Nephron progenitor cell (in vitro differentiated cells): ENCODE data around the gene ULBP2.
"Not testable (repeated sequence)": the region's sequence is repeated elsewhere in the genome, so short reads cannot be mapped to it uniquely, and the experiment has no call there.

Experiments used
- DNase-seq: peaks from one replicate; pipeline ENCODE4 v3.0.0; 2021
- H3K27ac Mint-ChIP-seq: 2 replicates; pipeline ENCODE4 v1.8.0; 2021; ENCODE audit warnings: mild to moderate bottlenecking, moderate library complexity, mixed read lengths
- H3K27me3 Mint-ChIP-seq: 2 replicates; pipeline ENCODE4 v1.8.0; 2021; ENCODE audit warnings: mild to moderate bottlenecking, low read depth, mixed read lengths; ENCODE audit not compliant: poor library complexity
- H3K36me3 Mint-ChIP-seq: 2 replicates; pipeline ENCODE4 v1.8.0; 2021; ENCODE audit warnings: low read depth, mixed read lengths
- H3K4me1 Mint-ChIP-seq: 2 replicates; pipeline ENCODE4 v1.8.0; 2021; ENCODE audit warnings: mixed read lengths
- H3K4me3 Mint-ChIP-seq: 2 replicates; pipeline ENCODE4 v1.8.0; 2021; ENCODE audit warnings: mild to moderate bottlenecking, moderate library complexity, mixed read lengths
- H3K9me3 Mint-ChIP-seq: 2 replicates; pipeline ENCODE4 v1.8.0; 2021; ENCODE audit warnings: mild to moderate bottlenecking, moderate library complexity, mixed read lengths
- CTCF ChIP-seq: fragments of 200-600 bp; sonication (generic); IDR thresholded peaks from 2 replicates; pipeline ENCODE4 v1.5.0; 2021; ENCODE audit warnings: antibody characterized with exemption

ULBP2 gene

GRCh38 chr6:149936743-149937142, 5.1 kb upstream of the ULBP2 start:
- Mint-ChIP-seq H3K4me1 (peaks cover 7% of the 10 kb centered on the region), H3K4me3 (no peak overlapping the region), H3K27ac (no peak overlapping the region), H3K27me3 (peaks cover 100% of the 10 kb centered on the region), H3K9me3 (no peaks in the 10 kb centered on the region), H3K36me3 (no peaks in the 10 kb centered on the region)
- TF ChIP-seq CTCF, result no peak
- no peak for DNase-seq

- not testable (repeated sequence) for H3K9me3 Mint-ChIP-seq, DNase-seq, H3K4me3 Mint-ChIP-seq, H3K27ac Mint-ChIP-seq, H3K36me3 Mint-ChIP-seq, H3K4me1 Mint-ChIP-seq
- peaks cover 100% of the 10 kb centered on the region for H3K27me3 Mint-ChIP-seq
Observed at GRCh38 chr6:149938013-149938570, 3.7 kb upstream of the ULBP2 start.

DNA sequence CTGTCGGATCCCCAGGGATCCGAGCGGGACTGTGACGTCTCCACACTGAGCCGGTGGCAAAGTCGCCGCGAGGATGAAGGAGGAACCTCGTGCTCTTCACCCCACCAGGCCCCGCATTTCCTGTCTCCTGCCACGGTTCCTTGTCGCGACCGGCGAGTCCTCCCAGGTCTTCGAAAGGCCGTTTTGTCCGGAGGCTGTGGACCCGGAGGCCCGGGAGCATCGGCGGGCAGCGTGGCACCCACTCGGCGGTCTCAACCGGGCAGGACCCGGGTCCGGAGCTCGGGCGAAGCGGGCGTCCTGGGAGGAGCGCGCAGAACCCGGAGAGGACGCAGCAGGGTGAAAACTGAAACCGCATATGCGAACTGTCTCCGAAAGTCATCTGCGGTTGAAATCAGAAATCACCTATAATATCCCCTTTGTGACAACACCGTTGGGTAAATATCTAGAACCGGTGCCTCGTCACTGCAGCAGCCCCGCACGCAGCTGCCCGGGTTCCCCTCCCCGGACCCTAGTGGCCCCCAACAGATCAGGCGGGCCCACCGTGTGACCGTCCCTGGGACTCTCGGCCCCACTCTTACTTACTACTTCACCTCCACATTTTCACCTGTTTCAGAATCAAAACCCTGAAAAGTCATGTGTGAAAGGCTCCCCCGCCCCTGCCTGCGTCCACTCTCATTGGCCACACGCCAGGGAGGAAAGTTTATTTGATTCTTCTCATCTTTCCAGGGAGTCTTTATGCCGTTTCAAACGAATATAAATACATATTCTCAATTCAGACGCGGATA, 3.1 kb upstream of the ULBP2 start:
- Mint-ChIP-seq H3K4me3 (peak overlapping the region; percentile 68), H3K4me1 (peaks cover 7% of the 10 kb centered on the region), H3K36me3 (no peaks in the 10 kb centered on the region), H3K27ac (no peak overlapping the region), H3K27me3 (peaks cover 100% of the 10 kb centered on the region), H3K9me3 (no peaks in the 10 kb centered on the region)
- DNase-seq, result peak; percentile 33
- TF ChIP-seq CTCF, result no peak

- no peaks in the 10 kb centered on the region for H3K36me3 Mint-ChIP-seq
- peaks cover 7% of the 10 kb centered on the region for H3K4me1 Mint-ChIP-seq
- H3K27me3 Mint-ChIP-seq, result peaks cover 100% of the 10 kb centered on the region
- no peak for TF ChIP-seq CTCF
- no peaks in the 10 kb centered on the region for H3K9me3 Mint-ChIP-seq
- DNase-seq, result no peak
- H3K27ac Mint-ChIP-seq, result no peak overlapping the region
- peak overlapping the region; percentile 68 for H3K4me3 Mint-ChIP-seq
Observed at GRCh38 chr6:149939356-149939648, 2.5 kb upstream of the ULBP2 start.

DNA sequence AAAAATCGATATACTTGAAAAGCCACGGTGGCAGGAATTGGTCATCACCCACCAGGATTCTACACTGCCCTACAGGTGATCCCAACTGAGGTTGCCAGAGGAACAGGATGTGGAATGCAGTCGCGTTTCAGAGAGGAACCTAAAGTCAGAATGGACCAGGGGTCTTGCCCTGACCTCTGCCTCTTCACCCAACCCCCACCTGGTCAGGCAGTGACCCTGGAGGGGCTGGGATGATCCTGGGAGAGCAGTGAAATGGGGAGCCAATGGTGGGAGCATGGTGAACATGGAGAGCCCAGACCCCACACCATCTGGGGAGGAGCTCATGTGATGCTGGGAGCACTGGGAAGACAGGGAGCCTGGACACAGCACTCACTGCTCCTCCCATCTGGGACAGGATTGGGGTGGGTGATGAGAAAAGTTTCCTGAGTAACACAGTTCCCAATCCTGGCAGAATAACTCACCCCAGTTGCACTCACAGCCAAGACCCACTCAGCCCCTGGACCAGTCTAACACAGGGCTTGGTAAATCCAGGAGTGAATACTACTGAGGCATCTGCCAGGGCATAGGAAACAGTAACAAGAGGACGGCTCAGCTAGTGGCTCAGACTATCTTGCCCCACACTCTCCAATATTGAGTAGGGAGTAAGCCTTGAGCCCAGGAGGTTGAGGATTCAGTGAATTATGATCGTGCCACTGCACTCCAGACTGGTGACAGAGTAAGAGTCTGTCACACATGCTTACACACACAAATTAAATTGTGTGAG, 1.7 kb upstream of the ULBP2 start:
- no peak for TF ChIP-seq CTCF
- Mint-ChIP-seq H3K9me3 (no peaks in the 10 kb centered on the region), H3K4me3 (peak overlapping the region; percentile 44), H3K4me1 (peaks cover 7% of the 10 kb centered on the region), H3K27me3 (peaks cover 98% of the 10 kb centered on the region), H3K27ac (no peak overlapping the region), H3K36me3 (no peaks in the 10 kb centered on the region)
- DNase-seq, result no peak

- TF ChIP-seq CTCF, result no peak
- Mint-ChIP-seq H3K9me3 (no peaks in the 10 kb centered on the region), H3K27ac (no peak overlapping the region), H3K27me3 (peaks cover 98% of the 10 kb centered on the region), H3K4me3 (peak overlapping the region; percentile 44), H3K36me3 (no peaks in the 10 kb centered on the region), H3K4me1 (peaks cover 7% of the 10 kb centered on the region)
- no peak for DNase-seq
Observed at GRCh38 chr6:149940672-149940982, 1.2 kb upstream of the ULBP2 start.
